Spleen (tissue), 7 donors: ENCODE data around the gene ERC2.

Experiments
- CTCF ChIP-seq, 11 experiments: fragments of 200-600 bp in 7 of 11; fragments of 450-650 bp in 4 of 11; sonication (generic) in 4 of 11; IDR thresholded peaks in 8 of 11; conservative IDR thresholded peaks in 3 of 11; 1 replicate in 7 of 11; 2 replicates in 4 of 11; pipeline versions ENCODE4 v1.4.0 to v1.8.0; 2016 to 2021; ENCODE audit warnings: antibody characterized with exemption in 11 of 11, inconsistent platforms in 4 of 11, mild to moderate bottlenecking in 1 of 11
- POLR2A ChIP-seq, 3 donors: fragments of 450-650 bp; IDR thresholded peaks; one replicate each; pipeline ENCODE4 v1.5.1; 2017; ENCODE audit warnings: antibody characterized with exemption in 3 of 3, mild to moderate bottlenecking in 1 of 3
- donor health status: DM: no; HTN: no; CAD: no; lungs with moderate emphysema.
- donor health status: DM: no; HTN: no; CAD: no.
- donor health status: DM: no; HTN: no; CAD: no.

GRCh38 chr3:55647670-55648069 lies 820.6 kb downstream of the ERC2 start:
- TF ChIP-seq CTCF (IDR thresholded peaks at IDR 0.05 in 8 of 11, conservative IDR thresholded peaks at IDR 0.05 in 3 of 11) (no peak), POLR2A (IDR thresholded peaks at IDR 0.05) (no peak)
